Tibial artery (tissue), 4 donors: Measurements from ENCODE around the gene TM9SF1.

Experiments
- DNase-seq, 2 donors: peaks; one replicate each; pipeline ENCODE4 v3.0.0-alpha.2; 2019
- H3K27ac ChIP-seq, 2 donors: fragments of 200-600 bp; sonication (generic) in 1 of 2; 1 replicate in 1 of 2; 2 replicates in 1 of 2; pipeline ENCODE4 v1.5.1; 2018 to 2019; ENCODE audit warnings: mild to moderate bottlenecking in 1 of 2
- H3K27me3 ChIP-seq, 2 donors: fragments of 200-600 bp; sonication (generic) in 1 of 2; one replicate each; pipeline versions ENCODE4 v1.5.1 to v1.6.0; 2016 to 2019
- H3K36me3 ChIP-seq, 3 donors: fragments of 200-600 bp; sonication (generic) in 2 of 3; one replicate each; pipeline ENCODE4 v1.5.1; 2016 to 2019; ENCODE audit warnings: mild to moderate bottlenecking in 2 of 3
- H3K4me1 ChIP-seq, 4 donors: fragments of 200-600 bp; sonication (generic) in 2 of 4; 1 replicate in 3 of 4; 2 replicates in 1 of 4; pipeline ENCODE4 v1.5.1; 2016 to 2019
- H3K4me3 ChIP-seq, 2 donors: fragments of 200-600 bp; sonication (generic) in 1 of 2; 1 replicate in 1 of 2; 2 replicates in 1 of 2; pipeline ENCODE4 v1.5.1; 2018 to 2019; ENCODE audit warnings: mild to moderate bottlenecking in 2 of 2
- H3K9me3 ChIP-seq, 3 donors: fragments of 200-600 bp; sonication (generic) in 1 of 3; one replicate each; pipeline ENCODE4 v1.5.1; 2016 to 2019
- CTCF ChIP-seq, 2 experiments: fragments of 200-600 bp in 1 of 2; fragments of 450-650 bp in 1 of 2; IDR thresholded peaks; one replicate each; pipeline ENCODE4 v1.5.1; 2017 to 2019; ENCODE audit warnings: antibody characterized with exemption in 2 of 2, mild to moderate bottlenecking in 1 of 2, moderate library complexity in 1 of 2
- intact Hi-C: fragments of 100-400 bp; cut with DNase I; formaldehyde crosslinking; loops from one replicate; pipeline ENCODE4 v1.15.0; 2023; ENCODE audit warnings: low total_unique reads

The TM9SF1 gene

GRCh38 chr14:24196071-24197055 lies 1.1 kb upstream of the TM9SF1 start:
- intact Hi-C loops = no loop called here
- no peak for DNase-seq
- Histone ChIP-seq H3K4me3 (peak overlapping the region; percentile 79 to 84), H3K27ac (peak overlapping the region; percentile 94 to 98), H3K9me3 (no peaks in the 10 kb centered on the region), H3K27me3 (no peaks in the 10 kb centered on the region), H3K4me1 (peaks cover 0 to 30% (median 26%) of the 10 kb centered on the region in 4 donors), H3K36me3 (peaks cover 12 to 22% (median 21%) of the 10 kb centered on the region in 3 donors)
- TF ChIP-seq CTCF (IDR thresholded peaks at IDR 0.05) = no peak

- Histone ChIP-seq H3K4me1 (peaks cover 0 to 30% (median 26%) of the 10 kb centered on the region in 4 donors), H3K4me3 (peak overlapping the region; percentile 79 to 84), H3K9me3 (no peaks in the 10 kb centered on the region), H3K36me3 (peaks cover 12 to 31% (median 22%) of the 10 kb centered on the region in 3 donors), H3K27me3 (no peaks in the 10 kb centered on the region), H3K27ac (peak overlapping the region; percentile 94 to 98)
- intact Hi-C loops = no loop called here
- DNase-seq = no peak
- no peak for TF ChIP-seq CTCF (IDR thresholded peaks at IDR 0.05)
These were observed 412 bp downstream of the TM9SF1 start for GRCh38 chr14:24194873-24195185.

GRCh38 chr14:24194186-24194872 lies 912 bp downstream of the TM9SF1 start:
- peak overlapping the region; percentile 79 to 84 for H3K4me3 ChIP-seq
- peak overlapping the region; percentile 94 to 98 for H3K27ac ChIP-seq
- peaks cover 0 to 32% (median 28%) of the 10 kb centered on the region in 4 donors for H3K4me1 ChIP-seq
- H3K27me3 ChIP-seq = no peaks in the 10 kb centered on the region
- intact Hi-C loops = no loop called here
- no peaks in the 10 kb centered on the region for H3K9me3 ChIP-seq
- H3K36me3 ChIP-seq = peaks cover 12 to 36% (median 22%) of the 10 kb centered on the region in 3 donors
- DNase-seq = no peak
- TF ChIP-seq CTCF (IDR thresholded peaks at IDR 0.05) = no peak

- no peak for DNase-seq
- peaks cover 0 to 43% (median 35%) of the 10 kb centered on the region in 4 donors for H3K4me1 ChIP-seq
- no peak overlapping the region for H3K4me3 ChIP-seq
- no peaks in the 10 kb centered on the region for H3K27me3 ChIP-seq
- no peak overlapping the region for H3K27ac ChIP-seq
- H3K36me3 ChIP-seq = peaks cover 12 to 36% (median 22%) of the 10 kb centered on the region in 3 donors
- TF ChIP-seq CTCF (IDR thresholded peaks at IDR 0.05) = no peak
- H3K9me3 ChIP-seq = no peaks in the 10 kb centered on the region
- intact Hi-C loops = no loop called here
These were observed 2.3 kb downstream of the TM9SF1 start for GRCh38 chr14:24192933-24193332.

GRCh38 chr14:24190416-24190815 lies 4.8 kb downstream of the TM9SF1 start:
- TF ChIP-seq CTCF (IDR thresholded peaks at IDR 0.05) = no peak
- H3K27me3 ChIP-seq = no peaks in the 10 kb centered on the region
- peaks cover 25 to 54% (median 34%) of the 10 kb centered on the region in 3 donors for H3K36me3 ChIP-seq
- peaks cover 0 to 35% (median 28%) of the 10 kb centered on the region in 4 donors for H3K4me1 ChIP-seq
- intact Hi-C loops = no loop called here
- no peak overlapping the region for H3K27ac ChIP-seq
- H3K4me3 ChIP-seq = no peak overlapping the region
- DNase-seq = no peak
- no peaks in the 10 kb centered on the region for H3K9me3 ChIP-seq
